NK-92 treated with Interleukin-12 subunit alpha and Interleukin-12 subunit beta, amount 100 ng/mL, for 24 hours (cell line): Measurements from ENCODE around the gene ARHGEF37.

Experiments used
- DNase-seq: peaks from one replicate; lab custom pipeline; 2025; lab: John Stamatoyannopoulos, UW

Gene ARHGEF37

GRCh38 chr5:149628846-149629388 is 47.6 kb downstream of the ARHGEF37 start:
- no peak for DNase-seq

GRCh38 chr5:149629421-149629820 is 48.1 kb downstream of the ARHGEF37 start:
- no peak for DNase-seq

- DNase-seq = no peak
These were observed 49.0 kb downstream of the ARHGEF37 start for GRCh38 chr5:149630337-149630736.

GRCh38 chr5:149631506-149631905 is 50.2 kb downstream of the ARHGEF37 start:
- no peak for DNase-seq

- DNase-seq = no peak
These were observed 51.3 kb downstream of the ARHGEF37 start for GRCh38 chr5:149632311-149633251.

GRCh38 chr5:149633476-149634350 is 52.4 kb downstream of the ARHGEF37 start:
- no peak for DNase-seq

GRCh38 chr5:149635394-149635793 is 54.1 kb downstream of the ARHGEF37 start:
- DNase-seq = no peak

- DNase-seq = no peak
These were observed 55.0 kb downstream of the ARHGEF37 start for GRCh38 chr5:149636191-149636860.

GRCh38 chr5:149636861-149637246 is 55.6 kb downstream of the ARHGEF37 start:
- DNase-seq = peak; percentile 18

GRCh38 chr5:149638136-149638535 is 56.8 kb downstream of the ARHGEF37 start:
- no peak for DNase-seq

GRCh38 chr5:149638546-149639241 is 57.4 kb downstream of the ARHGEF37 start:
- no peak for DNase-seq

- no peak for DNase-seq
These were observed 58.4 kb downstream of the ARHGEF37 start for GRCh38 chr5:149639737-149640136.

GRCh38 chr5:149640350-149640999 is 59.2 kb downstream of the ARHGEF37 start:
- no peak for DNase-seq

- DNase-seq = no peak
These were observed 59.8 kb downstream of the ARHGEF37 start for GRCh38 chr5:149641000-149641576.

- no peak for DNase-seq
These were observed 60.3 kb downstream of the ARHGEF37 start for GRCh38 chr5:149641600-149641999.

GRCh38 chr5:149643781-149644180 is 62.5 kb downstream of the ARHGEF37 start:
- no peak for DNase-seq

GRCh38 chr5:149644629-149645028 is 63.3 kb downstream of the ARHGEF37 start:
- DNase-seq = no peak

GRCh38 chr5:149645236-149645635 is 63.9 kb downstream of the ARHGEF37 start:
- DNase-seq = no peak

GRCh38 chr5:149645725-149646124 is 64.4 kb downstream of the ARHGEF37 start:
- no peak for DNase-seq

GRCh38 chr5:149646564-149646963 is 65.3 kb downstream of the ARHGEF37 start:
- DNase-seq = no peak
